ENCODE measurements around the gene USP10.
"Not testable (repeated sequence)": the region's sequence is repeated elsewhere in the genome, so short reads cannot be mapped to it uniquely, and the experiment has no call there.

The USP10 gene

GRCh38 chr16:84729716-84730320, 30.0 kb downstream of the USP10 start:
- no peak for DNase-seq

- DNase-seq: peak; percentile 84
Measured at GRCh38 chr16:84730406-84731106, 30.8 kb downstream of the USP10 start.

- not testable (repeated sequence) for DNase-seq
Measured at GRCh38 chr16:84732332-84732673, 32.5 kb downstream of the USP10 start.

GRCh38 chr16:84732674-84733352, 33.0 kb downstream of the USP10 start:
- no peak for DNase-seq

- no peak for DNase-seq
Measured at GRCh38 chr16:84735849-84736586, 36.2 kb downstream of the USP10 start.

- DNase-seq: no peak
Measured at GRCh38 chr16:84737192-84738011, 37.6 kb downstream of the USP10 start.

GRCh38 chr16:84738255-84739038, 38.6 kb downstream of the USP10 start:
- DNase-seq: peak; percentile 67

- peak; percentile 71 for DNase-seq
Measured at GRCh38 chr16:84739349-84740124, 39.7 kb downstream of the USP10 start.

- no peak for DNase-seq
Measured at GRCh38 chr16:84740596-84741116, 40.9 kb downstream of the USP10 start.

GRCh38 chr16:84741340-84741830, 41.6 kb downstream of the USP10 start:
- no peak for DNase-seq

GRCh38 chr16:84742641-84743092, 42.9 kb downstream of the USP10 start:
- no peak for DNase-seq

- DNase-seq: no peak
Measured at GRCh38 chr16:84746231-84746630, 46.4 kb downstream of the USP10 start.

- DNase-seq: no peak
Measured at GRCh38 chr16:84746875-84747274, 47.1 kb downstream of the USP10 start.

- DNase-seq: not testable (repeated sequence)
Measured at GRCh38 chr16:84748247-84748646, 48.4 kb downstream of the USP10 start.

GRCh38 chr16:84749072-84749471, 49.3 kb downstream of the USP10 start:
- DNase-seq: no peak

- no peak for DNase-seq
Measured at GRCh38 chr16:84749815-84750214, 50.0 kb downstream of the USP10 start.

GRCh38 chr16:84750575-84750974, 50.8 kb downstream of the USP10 start:
- DNase-seq: no peak

- DNase-seq: no peak
Measured at GRCh38 chr16:84751241-84751640, 51.4 kb downstream of the USP10 start.

- no peak for DNase-seq
Measured at GRCh38 chr16:84751947-84752346, 52.1 kb downstream of the USP10 start.

GRCh38 chr16:84752600-84752999, 52.8 kb downstream of the USP10 start:
- no peak for DNase-seq

Measured in kidney glomerular epithelial cell (primary cell).